Gastroesophageal sphincter (tissue), 4 donors: ENCODE data around the gene OPA1. TPM values are rescaled to one million over a fixed set of nuclear protein-coding genes. Genes with fewer than 3 reads are reported as not detected.

Experiments used
- ATAC-seq: fragments of 150-250 bp; one replicate; pipeline ENCODE4 v1.9.1; 2016; ENCODE audit warnings: mild to moderate bottlenecking, moderate library complexity
- H3K27ac ChIP-seq, 4 donors: fragments of 200-600 bp; sonication (generic) in 3 of 4; 1 replicate in 3 of 4; 2 replicates in 1 of 4; pipeline ENCODE4 v1.5.1; 2016 to 2019
- H3K27me3 ChIP-seq: fragments of 200-600 bp; sonication (generic); one replicate; pipeline ENCODE4 v1.5.1; 2019
- H3K36me3 ChIP-seq, 2 donors: fragments of 200-600 bp; sonication (generic); one replicate each; pipeline ENCODE4 v1.5.1; 2019; ENCODE audit warnings: control low read depth in 1 of 2
- H3K4me1 ChIP-seq, 3 donors: fragments of 200-600 bp; sonication (generic); 1 replicate in 2 of 3; 2 replicates in 1 of 3; pipeline ENCODE4 v1.5.1; 2016 to 2019; ENCODE audit warnings: control low read depth in 2 of 3
- H3K4me3 ChIP-seq, 2 donors: fragments of 200-600 bp; sonication (generic); one replicate each; pipeline ENCODE4 v1.5.1; 2019; ENCODE audit warnings: mild to moderate bottlenecking in 1 of 2, moderate library complexity in 1 of 2
- H3K9me3 ChIP-seq, 3 donors: fragments of 200-600 bp; sonication (generic); one replicate each; pipeline ENCODE4 v1.5.1; 2017 to 2019; ENCODE audit warnings: control low read depth in 2 of 3
- CTCF ChIP-seq, 4 experiments: fragments of 200-600 bp in 2 of 4; fragments of 450-650 bp in 2 of 4; sonication (generic) in 1 of 4; IDR thresholded peaks; one replicate each; pipeline ENCODE4 v1.5.1; 2017 to 2019; ENCODE audit warnings: antibody characterized with exemption in 4 of 4, mild to moderate bottlenecking in 2 of 4, moderate library complexity in 2 of 4
- EP300 ChIP-seq: sonication (generic); formaldehyde crosslinking; IDR thresholded peaks from one replicate; pipeline ENCODE4 v1.6.1; 2017; ENCODE audit warnings: antibody characterized with exemption, mild to moderate bottlenecking
- POLR2A ChIP-seq, 2 donors: fragments of 450-650 bp; IDR thresholded peaks; one replicate each; pipeline ENCODE4 v1.6.1; 2017; ENCODE audit warnings: antibody characterized with exemption in 2 of 2, mild to moderate bottlenecking in 2 of 2, moderate library complexity in 1 of 2
- POLR2AphosphoS5 ChIP-seq: sonication (generic); formaldehyde crosslinking; IDR thresholded peaks from one replicate; pipeline ENCODE4 v1.6.1; 2017; ENCODE audit warnings: antibody characterized with exemption
- WGBS, 2 donors: methylation state at CpG; one replicate each; pipeline ENCODE4 v1.1.5; 2018; ENCODE audit warnings: low coverage in 1 of 2; 5-methylcytosine and 5-hydroxymethylcytosine counted together
- total RNA-seq, 4 donors: library from RNA; depleted of rRNA; stranded (reverse); fragments of >200 nt; gene quantifications; one replicate each; pipeline ENCODE4 v1.1.0, GENCODE V29; 2016

The OPA1 gene
- total RNA-seq, 4 donors from 2014 or later: 52.6 to 70.4 (median 57.9) TPM

- WGBS, 2 donors: 49 to 52% methylated on average over 3 to 4 of the region's 4 CpGs
- no peak for ATAC-seq
- Histone ChIP-seq H3K27me3 (no peaks in the 10 kb centered on the region), H3K9me3 (no peaks in the 10 kb centered on the region), H3K27ac (no peak overlapping the region), H3K36me3 (no peaks in the 10 kb centered on the region), H3K4me1 (no peaks in the 10 kb centered on the region), H3K4me3 (no peak overlapping the region)
- TF ChIP-seq CTCF (IDR thresholded peaks at IDR 0.05): no peak
- no peak for TF ChIP-seq POLR2AphosphoS5
- no peak for TF ChIP-seq POLR2A (IDR thresholded peaks at IDR 0.05)
- TF ChIP-seq EP300: no peak
These were observed 19.4 kb upstream of the OPA1 start for GRCh38 chr3:193573403-193574191.

GRCh38 chr3:193574488-193575070, 18.4 kb upstream of the OPA1 start:
- WGBS, 2 donors: 45 to 53% methylated on average over 2 of the region's 2 CpGs
- no peak for TF ChIP-seq EP300
- TF ChIP-seq POLR2A (IDR thresholded peaks at IDR 0.05): no peak
- no peak for TF ChIP-seq CTCF (IDR thresholded peaks at IDR 0.05)
- no peak for TF ChIP-seq POLR2AphosphoS5

GRCh38 chr3:193585530-193585929, 7.5 kb upstream of the OPA1 start:
- Histone ChIP-seq H3K27ac (no peak overlapping the region), H3K4me3 (no peak overlapping the region), H3K4me1 (no peaks in the 10 kb centered on the region), H3K9me3 (no peaks in the 10 kb centered on the region), H3K27me3 (no peaks in the 10 kb centered on the region), H3K36me3 (no peaks in the 10 kb centered on the region)
- WGBS, 2 donors: 81 to 87% methylated on average over 9 of the region's 9 CpGs
- ATAC-seq: no peak
- TF ChIP-seq EP300: no peak
- TF ChIP-seq POLR2AphosphoS5: no peak
- no peak for TF ChIP-seq POLR2A (IDR thresholded peaks at IDR 0.05)
- no peak for TF ChIP-seq CTCF (IDR thresholded peaks at IDR 0.05)

More at GRCh38 chr3:193574488-193575070, 18.4 kb upstream of the OPA1 start:
- Histone ChIP-seq H3K27ac (no peak overlapping the region), H3K27me3 (no peaks in the 10 kb centered on the region), H3K4me1 (no peaks in the 10 kb centered on the region), H3K4me3 (no peak overlapping the region), H3K9me3 (no peaks in the 10 kb centered on the region), H3K36me3 (no peaks in the 10 kb centered on the region)
- ATAC-seq: no peak

- H3K4me1 ChIP-seq: no peaks in the 10 kb centered on the region
- no peaks in the 10 kb centered on the region for H3K36me3 ChIP-seq
- no peaks in the 10 kb centered on the region for H3K27me3 ChIP-seq
- ATAC-seq: no peak
- H3K27ac ChIP-seq: no peak overlapping the region
- TF ChIP-seq POLR2AphosphoS5 (no peak), EP300 (no peak), CTCF (IDR thresholded peaks at IDR 0.05) (no peak), POLR2A (IDR thresholded peaks at IDR 0.05) (no peak)
- no peaks in the 10 kb centered on the region for H3K9me3 ChIP-seq
- H3K4me3 ChIP-seq: no peak overlapping the region
These were observed 6.5 kb upstream of the OPA1 start for GRCh38 chr3:193586526-193586925.

- H3K27ac ChIP-seq: no peak overlapping the region
- peaks cover under 1 to 13% (median 4%) of the 10 kb centered on the region in 3 donors for H3K4me1 ChIP-seq
- H3K27me3 ChIP-seq: no peaks in the 10 kb centered on the region
- ATAC-seq: no peak
- WGBS, 2 donors: 50 to 56% methylated on average over 1 of the region's 1 CpG
- no peaks in the 10 kb centered on the region for H3K36me3 ChIP-seq
- TF ChIP-seq CTCF (IDR thresholded peaks at IDR 0.05) (no peak), EP300 (no peak)
- no peak overlapping the region for H3K4me3 ChIP-seq
- no peaks in the 10 kb centered on the region for H3K9me3 ChIP-seq
These were observed 3.9 kb upstream of the OPA1 start for GRCh38 chr3:193589129-193589528.
